DOHH2 (cell line): ENCODE measurements around the gene AFF1.

ENCODE experiments used
- EZH2phosphoT487 ChIP-seq: fragments of 200-600 bp; sonication (generic); IDR thresholded peaks from 2 replicates; pipeline ENCODE4 v1.6.1; 2017; ENCODE audit warnings: borderline replicate concordance, mild to moderate bottlenecking, antibody characterized with exemption, low read length, moderate library complexity, mixed read lengths
- TF ChIP-seq, protein P1 (sequence below): fragments of 200-600 bp; sonication (generic); IDR thresholded peaks from one replicate; pipeline ENCODE4 v1.5.1; 2014; ENCODE audit warnings: antibody characterized with exemption, mild to moderate bottlenecking, low read depth, low read length; ENCODE audit not compliant: poor library complexity, severe bottlenecking

DNA sequence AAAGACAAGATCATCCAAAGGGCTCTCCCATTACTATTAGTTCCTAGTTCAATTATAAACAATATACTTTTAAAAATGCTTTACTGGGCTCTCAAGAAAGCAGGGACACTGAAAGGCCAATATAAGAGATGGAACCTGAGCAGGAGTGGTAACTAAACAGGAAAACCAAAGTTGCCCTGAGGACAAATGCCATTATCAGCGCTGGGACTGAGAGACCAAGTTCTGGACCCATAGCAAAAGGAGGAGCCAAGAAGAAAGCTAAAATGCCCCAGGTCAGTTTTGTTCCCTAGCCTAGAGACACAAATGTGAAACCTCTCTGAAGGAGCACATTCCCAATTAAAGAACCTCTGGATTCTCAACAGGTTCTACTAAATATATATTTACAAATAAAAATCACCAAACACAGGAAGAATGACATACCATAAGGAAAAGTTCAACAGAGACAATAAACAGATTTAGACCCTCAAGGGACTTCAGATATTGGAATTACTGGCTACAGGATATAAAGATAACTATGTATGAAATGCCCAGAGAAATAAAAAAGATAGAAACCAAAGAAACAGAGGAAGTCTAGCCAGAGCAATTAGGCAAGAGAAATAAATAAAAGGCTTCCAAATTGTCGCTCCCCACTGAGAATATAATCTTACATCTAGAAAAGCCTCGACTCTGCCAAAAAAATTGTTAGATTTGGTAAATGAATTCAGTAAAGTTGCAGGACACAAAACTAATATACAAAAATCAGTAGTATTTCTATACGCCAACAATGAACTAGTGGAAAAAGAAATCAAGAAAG, 218.5 kb downstream of the AFF1 start:
- TF ChIP-seq, protein P1, sequence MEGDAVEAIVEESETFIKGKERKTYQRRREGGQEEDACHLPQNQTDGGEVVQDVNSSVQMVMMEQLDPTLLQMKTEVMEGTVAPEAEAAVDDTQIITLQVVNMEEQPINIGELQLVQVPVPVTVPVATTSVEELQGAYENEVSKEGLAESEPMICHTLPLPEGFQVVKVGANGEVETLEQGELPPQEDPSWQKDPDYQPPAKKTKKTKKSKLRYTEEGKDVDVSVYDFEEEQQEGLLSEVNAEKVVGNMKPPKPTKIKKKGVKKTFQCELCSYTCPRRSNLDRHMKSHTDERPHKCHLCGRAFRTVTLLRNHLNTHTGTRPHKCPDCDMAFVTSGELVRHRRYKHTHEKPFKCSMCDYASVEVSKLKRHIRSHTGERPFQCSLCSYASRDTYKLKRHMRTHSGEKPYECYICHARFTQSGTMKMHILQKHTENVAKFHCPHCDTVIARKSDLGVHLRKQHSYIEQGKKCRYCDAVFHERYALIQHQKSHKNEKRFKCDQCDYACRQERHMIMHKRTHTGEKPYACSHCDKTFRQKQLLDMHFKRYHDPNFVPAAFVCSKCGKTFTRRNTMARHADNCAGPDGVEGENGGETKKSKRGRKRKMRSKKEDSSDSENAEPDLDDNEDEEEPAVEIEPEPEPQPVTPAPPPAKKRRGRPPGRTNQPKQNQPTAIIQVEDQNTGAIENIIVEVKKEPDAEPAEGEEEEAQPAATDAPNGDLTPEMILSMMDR, result no peak
- no peak for TF ChIP-seq EZH2phosphoT487
